Activated CD8-positive, alpha-beta memory T cell treated with anti-CD3 and anti-CD28 coated beads for 48 hours (primary cell): ENCODE data around the gene TEX51.

ENCODE experiments used
- DNase-seq, 3 experiments: peaks; one replicate each; pipeline ENCODE4 v3.0.0-alpha.2; 2020; ENCODE audit warnings: low read depth in 2 of 3, low spot score in 2 of 3

The TEX51 gene

DNA sequence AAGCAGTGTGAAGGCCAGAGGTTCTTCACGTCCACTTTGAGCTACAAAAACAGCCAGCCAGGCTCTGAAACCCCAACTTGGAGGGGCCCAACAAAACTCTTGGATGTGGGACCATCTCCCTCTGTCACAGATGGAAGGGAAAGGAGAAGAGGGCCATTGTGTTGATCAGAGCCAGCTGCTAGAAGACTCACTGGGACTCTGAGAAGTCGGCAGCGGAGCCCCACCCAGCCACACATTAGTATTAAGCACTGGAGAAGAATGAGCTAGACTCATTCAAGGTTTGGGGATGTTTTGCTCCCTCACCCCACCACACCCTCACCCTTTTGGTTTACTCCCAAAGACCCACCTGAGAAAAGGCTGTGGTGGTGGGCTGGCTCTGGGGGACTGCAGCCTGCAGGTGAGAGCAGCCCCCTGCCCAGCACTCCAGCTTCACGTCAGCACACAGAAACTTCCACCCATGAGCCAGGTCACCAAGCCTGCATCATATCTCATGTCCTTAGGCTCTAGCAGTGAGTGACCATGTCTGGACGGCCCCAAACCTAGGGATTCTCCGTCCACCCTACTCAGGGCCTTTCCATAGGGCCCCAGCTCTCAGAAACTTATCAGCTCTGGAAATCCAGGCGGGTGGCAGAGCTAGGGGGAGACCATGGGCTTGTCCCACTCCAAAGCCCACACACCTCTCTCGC lies 12.6 kb downstream of the TEX51 start:
- DNase-seq = no peak

DNA sequence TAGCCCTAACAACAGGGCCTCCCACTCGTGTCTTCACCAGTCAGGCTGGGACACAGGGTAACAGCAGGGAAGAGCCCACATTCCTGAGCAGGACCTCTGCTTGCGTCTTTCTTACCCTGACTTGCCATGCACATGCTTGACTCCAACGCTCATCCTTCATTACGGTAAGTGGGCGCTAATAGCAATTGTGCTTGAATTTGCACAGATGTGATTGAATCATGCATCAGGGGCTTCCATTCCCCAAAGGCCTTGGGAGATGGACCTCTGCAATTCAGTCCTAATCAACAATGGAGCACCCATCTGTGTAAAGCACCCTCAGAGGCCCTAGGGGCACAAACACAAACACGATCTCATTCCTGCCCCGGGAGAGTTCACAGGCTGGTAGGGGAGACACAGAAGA lies 13.5 kb downstream of the TEX51 start:
- no peak for DNase-seq

DNA sequence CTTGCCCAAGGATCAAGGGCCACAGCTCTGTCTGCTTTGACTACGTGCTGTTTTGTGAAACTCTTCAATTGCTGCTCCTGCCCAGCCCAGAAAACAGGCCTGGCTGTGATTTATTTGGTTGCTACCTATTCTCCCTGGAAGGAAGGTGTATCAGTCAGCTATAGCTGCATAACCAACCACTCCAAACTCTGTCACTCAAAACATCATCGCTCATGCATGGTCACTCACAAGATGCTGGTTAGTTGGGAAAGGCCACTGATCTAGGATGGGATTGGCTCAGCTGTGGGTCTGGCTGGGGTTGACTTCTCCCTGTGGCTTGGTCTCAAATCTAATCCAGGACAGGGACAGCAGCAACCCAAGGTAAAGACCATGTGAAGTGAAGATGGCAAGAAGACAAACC lies 14.6 kb downstream of the TEX51 start:
- no peak for DNase-seq

DNA sequence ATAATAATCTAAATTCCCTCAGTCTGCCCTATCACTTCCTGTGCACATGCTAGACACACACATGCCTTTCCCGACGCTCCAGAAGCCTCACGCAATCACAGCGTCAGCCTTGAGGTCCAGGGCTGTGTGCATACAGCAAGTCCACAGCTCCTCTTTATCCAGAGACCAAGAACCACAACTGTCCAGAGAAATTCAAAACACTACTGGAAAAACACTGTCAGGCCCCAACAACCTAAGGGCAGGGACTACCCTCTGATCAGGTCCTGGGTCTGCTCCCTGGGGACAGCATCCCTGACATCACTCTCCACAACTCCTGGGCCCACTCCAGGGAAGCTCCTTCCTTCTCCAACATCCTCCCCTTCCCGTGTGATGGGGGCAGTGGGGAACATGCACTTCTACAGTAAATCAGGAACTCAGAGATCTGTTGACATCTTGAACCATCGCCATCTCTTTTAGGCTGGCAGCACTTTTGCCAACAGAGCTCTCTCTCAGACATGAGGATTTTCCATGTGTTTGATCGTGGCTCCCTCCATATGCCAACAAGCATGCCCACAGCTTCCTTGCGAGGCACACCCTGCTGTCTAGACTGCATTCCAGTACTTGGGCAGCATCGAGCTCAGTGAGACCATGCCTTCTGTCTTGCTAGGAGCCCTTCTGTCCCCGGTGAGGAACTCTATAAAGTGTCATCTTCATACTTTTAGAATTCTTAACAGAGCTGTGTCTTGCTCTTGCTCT lies 15.4 kb downstream of the TEX51 start:
- DNase-seq = no peak

DNA sequence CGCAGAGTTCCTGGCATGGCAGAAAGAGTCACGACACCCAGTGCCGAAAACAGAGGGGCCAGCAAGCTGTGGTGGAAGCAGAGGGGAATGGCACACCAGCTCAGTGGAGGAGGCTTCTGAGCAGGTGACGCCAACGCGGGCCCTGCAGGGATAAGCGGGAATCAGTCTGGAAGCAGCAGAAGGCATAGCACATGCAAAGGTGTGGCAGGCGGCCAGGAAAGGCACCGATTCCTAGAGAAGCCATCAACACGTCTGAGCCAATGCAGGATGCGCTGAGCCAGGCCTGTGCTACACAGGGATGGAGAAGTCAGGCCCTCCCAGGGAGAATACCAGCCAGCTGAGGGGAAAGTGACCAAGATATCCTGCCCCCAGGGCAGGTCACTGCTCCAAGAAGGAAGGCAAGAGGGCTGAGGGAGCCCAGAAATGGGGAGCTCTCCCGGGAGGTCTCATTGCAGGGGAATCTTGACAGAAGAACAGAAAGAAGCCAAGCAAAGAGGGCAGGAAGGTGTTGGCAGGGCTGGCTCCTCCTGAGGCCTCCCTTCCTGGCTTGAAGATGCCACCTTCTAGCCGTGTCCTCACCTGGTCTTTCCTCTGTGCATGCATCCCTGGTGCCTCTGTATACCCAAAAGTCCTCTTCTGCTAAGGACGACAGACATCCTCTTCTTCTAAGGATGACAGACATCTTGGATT lies 16.3 kb downstream of the TEX51 start:
- DNase-seq = no peak

DNA sequence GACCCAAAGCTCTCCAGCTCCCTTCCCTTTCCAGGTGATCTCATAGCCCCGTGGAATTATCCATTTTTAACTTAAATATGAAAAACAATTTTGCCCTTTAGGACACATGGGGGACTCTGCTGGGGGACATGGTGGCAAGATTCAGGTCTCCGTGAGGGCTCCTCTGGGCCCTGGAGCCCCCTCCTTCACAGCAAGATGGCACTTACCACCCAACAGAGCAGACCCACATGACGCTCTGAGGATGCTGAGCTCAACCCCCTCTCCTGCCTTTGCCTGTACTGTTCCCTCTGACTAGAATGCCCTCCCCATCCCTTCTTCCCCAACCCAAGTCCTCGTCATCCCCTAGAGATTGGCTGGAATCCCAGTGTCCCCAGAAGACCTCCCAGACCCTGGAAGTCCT lies 17.2 kb downstream of the TEX51 start:
- no peak for DNase-seq

DNA sequence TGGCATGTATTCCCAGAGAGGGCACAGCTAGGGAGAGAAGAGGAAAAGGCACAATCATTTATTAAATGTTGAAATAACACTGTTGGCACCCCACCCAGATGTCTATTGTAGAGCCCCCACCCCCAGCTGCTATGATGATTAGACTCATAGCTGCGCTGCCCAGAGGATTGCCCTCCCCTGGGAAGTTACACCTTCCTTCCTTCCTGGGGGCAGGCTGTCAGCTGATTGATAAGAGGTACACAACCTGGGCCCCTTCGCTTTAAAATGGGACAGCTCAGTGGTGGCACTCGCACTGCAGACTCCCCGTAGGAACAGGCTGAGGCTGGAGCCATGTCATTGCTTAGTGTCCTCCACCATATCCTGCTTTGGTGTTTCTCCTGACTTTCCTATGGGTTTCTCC lies 18.1 kb downstream of the TEX51 start:
- no peak for DNase-seq

DNA sequence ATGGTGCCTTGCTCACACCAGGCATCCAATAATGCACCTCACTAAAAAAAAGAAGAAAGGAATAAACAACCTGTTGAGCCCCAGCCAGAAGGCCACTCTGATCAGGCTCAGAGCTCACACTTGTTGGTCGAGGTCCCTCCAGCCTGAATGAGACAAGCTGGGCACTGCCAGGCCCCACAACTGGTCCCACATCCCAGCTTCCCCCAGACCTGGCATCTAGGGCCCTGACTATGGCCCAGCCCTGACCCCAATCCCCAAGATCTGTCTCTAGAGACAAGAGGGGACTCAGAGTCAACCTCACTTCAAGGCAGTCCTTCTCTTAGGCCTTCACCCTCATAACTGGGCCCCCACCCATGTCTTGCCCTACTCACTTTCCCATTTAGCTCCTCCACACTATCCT lies 22.4 kb downstream of the TEX51 start:
- DNase-seq = no peak

DNA sequence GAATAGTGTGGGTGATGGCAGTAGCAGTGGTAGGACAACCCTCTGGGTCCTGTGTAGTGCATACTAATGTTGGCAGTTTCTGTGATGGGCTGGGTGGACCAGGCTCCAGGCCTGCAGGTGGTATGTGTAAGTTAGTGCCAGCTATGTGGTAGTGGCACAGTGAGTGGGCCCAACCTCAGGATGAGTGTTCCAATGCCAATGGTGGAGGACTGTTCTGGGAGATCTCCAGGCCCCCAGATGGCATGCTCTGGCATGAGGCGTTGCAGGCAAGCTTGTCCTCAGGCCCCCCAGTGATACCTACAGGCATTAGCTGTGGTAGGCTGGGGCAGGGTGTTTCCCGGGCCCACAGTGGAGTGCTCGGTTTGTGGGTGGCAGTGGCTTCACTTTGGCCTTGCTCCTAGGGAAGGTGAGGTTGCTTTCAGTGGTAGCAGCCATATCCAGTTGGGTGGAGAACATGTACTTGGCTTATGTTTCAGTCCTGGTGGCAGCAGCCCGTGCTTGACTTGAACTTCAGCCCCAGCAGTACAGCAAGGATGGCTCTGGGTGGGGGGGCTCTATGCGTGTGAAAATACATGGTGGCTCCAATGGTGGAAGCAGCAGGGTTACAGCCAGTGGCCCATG lies 32.4 kb downstream of the TEX51 start:
- no peak for DNase-seq

DNA sequence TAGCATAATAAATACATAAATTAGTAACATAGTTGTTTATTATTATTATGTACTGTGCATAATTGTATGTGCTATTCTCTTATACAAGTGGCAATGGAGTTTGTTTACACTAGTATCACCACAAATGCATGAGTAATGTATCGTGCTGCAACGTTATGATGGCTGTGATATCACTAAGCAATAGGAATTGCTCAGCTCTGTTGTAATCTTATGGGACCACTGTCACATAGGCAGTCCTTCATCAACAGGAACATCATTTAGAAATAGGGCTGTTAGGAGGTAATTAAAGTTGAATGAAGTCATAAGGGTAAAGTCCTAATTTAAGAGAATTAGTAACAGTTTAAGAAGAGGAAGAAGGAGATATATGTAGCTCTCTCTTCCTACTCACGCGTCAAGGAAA lies 33.8 kb downstream of the TEX51 start:
- no peak for DNase-seq

DNA sequence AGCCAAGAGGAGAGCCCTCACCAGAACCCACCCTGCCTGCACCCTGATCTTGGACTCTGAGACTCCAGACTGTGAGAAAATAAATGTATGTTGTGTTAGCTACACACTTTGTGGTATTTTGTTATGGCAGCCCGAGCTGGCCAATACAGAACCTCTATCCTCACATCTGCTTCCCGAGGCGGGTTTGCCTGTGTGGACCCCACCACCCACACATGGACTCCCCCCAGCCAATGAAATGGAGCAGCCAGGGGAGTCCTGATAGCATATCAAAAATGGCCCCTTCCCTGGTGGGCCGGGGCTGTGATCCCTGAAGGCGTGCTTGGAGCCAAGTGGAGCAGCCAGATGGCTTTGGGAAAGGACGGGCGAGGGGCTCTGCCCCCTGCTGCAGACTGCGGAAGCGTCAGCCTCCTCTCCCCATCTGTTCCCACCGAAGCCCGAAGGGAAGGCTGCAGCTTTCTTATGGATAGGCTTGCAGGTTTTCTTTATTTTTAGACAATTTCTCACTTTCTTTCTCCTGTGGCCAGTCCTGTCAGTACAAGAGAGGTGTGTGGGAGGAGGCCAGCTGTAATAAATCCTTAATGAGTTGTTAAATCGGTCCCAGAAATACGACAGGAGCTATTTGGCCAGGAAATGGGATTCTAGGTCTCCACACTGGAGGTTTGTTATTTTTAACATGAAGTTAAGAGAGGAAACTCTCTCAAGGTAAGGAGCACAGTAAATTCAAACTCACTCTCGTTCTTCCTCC lies 34.4 kb downstream of the TEX51 start:
- no peak for DNase-seq

DNA sequence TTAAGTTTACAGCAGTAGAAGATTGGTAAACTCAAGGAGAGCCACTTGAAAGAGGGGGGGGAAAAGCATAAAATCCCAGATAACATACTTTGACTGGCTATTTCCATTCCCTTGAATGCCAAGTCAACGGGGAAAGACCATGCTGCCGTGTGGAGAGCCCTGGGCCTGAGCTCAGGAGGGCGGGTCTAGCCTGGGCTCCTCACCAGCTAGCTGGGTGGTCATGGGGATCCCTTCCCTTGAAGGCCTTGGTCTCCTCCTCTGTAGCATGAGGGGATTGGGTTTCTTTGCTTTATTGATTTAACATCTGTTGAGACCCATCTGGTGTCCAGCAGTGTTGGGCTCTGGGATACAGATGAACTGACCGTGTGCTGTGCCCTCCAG lies 35.0 kb downstream of the TEX51 start:
- no peak for DNase-seq

DNA sequence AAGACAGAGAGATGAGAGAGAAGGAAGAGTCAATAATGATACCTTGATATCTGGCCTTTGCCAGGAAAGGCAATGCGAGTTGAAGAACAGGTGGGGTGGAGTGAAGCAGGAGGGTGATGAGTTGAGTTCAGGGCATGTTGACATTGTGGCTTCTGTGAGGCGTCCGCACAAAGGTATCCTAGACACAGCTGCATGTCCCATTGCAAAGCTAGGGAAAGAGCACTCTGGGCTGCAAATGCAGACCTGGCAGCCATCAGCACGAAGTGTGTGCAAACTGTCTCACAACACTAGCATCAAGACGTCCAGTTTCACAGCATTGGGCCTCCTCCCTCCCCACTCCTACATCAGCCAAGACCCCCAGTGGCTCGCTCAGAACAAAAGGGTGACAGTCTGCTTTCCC lies 36.1 kb downstream of the TEX51 start:
- DNase-seq = no peak

DNA sequence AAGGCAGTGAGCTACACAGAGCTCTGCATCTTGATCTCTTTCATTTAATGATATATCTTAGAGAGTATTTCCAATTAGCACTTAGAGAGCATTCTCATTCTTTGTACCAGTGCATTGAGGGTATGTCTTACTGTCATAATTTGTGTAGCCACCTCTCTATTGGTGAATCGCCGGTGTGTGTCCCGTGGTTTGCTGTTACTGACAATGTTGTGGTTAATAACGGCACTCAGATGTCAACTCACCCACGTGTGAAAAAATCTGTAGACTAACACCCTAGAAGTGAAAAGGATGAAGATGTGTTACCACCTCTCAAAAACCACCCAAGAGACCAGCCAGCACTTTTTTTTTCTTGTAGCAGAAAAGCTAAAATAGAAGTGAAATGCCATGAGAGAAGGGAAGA lies 37.1 kb downstream of the TEX51 start:
- DNase-seq = no peak

DNA sequence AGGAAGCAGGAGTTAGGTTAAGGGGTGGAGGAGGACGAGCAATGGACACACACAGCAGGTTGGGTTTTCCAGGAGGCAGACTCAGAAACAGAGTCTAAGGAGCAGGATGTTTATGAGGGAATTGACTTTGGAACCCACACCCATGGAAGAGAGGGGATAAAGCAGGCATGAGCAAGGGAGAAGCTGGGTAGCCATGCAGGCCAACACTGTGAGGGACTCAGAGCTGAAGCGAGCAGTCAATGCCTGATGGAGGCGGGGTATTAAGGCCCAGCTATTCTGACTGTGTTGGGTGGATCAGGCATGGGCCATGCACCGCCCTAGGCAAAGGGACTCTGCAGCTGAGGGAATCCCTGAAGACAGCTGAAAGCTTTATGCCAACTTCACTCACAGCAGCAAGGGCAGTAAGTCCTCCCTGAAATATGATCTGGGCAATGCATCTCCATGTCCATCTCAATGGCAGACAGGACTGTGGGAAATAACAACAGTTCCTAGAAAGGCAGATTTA lies 37.6 kb downstream of the TEX51 start:
- no peak for DNase-seq

DNA sequence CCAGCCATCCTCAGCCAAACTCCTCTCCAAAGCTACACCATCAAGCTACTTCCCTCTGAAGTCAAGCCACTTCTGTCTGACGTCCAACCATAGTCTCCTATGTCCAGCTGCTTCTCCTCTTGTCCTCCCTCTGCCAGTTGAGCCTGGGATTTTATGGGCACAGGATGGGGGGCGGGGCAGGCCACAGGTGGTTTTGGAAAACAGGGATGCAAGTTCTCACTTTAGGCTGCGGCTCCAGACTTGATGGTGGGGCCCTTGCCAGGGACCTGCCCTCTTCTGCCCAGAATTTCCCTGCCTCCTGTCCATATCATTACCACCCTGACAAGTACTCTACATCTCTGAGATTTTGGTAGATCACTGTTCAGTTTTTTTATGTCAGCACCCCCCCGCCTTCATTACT lies 41.6 kb downstream of the TEX51 start:
- DNase-seq = no peak

DNA sequence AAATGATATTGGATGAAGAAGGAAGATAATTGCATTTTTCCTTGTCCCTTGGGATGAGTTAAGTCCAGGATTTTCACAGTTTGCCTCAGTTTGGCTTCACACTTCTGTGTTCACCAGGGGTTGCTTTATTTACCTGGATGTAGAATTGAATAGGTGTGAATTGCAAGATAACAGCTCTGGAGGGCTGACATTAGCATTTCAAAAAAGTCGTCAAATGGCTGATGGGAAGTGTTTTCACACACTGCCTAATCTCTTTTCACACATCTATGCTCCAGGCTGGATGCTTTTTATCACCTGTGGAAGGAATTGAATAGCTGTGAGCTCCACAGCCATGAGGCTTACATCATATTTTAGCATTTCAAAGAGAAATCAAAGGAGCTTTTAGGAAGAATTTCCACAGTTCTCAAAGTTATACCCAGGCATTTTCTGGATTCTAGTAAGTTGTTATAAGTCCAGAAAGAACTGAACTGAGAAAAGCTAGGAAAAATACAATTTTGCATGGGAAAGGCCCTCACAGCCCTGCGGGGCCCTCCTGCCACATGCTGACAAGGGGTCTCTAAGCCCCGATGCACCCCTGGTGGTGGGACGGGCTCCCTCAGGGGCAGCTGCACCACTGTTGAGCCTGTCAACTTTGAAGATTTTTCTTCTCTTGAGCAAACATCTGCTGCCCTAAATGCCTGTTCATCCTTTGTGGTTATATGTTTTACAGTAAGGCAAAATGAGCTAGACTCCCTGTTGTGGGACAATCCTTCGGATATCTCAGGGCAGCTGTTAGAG lies 43.9 kb downstream of the TEX51 start:
- no peak for DNase-seq

DNA sequence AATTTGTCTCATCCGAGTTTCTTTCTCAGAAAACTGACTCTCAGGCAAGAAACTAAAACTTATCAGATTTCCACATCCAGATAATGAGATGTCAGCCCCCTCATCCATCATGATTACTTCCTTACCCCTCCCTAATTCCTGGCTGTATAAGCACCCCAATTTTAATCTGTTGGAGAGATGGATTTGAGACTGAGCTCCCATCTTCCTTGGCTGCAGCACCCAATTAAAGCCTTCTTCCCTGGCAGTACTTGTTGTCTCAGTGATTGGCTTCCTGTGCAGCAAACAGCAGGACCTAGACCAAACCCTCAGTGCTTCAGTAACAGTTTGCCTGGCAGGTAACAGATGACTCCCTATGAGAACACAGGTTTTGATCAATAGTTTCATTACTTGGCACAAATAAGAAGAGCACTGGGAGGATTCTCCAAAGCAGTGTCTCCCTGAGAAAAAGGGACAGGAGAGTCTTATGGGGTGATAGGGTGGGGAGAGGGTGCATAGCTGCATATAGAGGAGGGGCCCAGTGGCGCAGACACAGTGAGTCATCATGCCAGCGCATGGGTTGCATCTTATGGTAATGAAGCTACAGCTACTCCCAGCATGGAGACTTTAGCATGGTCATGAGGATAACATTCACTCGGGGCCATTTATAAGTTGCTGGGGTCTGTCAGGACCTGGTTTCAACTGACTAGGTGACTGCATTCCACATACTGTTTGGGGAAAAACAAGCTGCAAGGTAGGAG lies 45.1 kb downstream of the TEX51 start:
- DNase-seq = no peak

DNA sequence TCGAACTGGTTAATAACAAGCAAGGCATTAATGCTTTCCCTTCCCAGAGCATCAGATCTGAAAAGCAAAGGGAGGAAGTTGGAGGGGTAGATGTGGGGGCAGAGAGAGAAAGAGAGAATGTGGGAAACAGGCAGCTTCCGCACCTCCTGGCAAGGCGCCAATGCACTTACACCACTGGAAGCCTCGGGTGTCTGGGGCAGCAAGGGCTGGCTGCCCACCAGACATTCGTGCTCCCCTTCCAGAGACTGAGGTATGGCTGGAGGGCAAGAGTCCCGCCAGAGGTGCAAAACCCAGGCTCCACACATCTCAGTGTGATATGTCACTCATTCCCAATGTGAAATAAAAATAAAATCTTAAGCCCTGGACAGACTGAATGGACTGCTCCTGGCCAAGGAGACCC lies 46.4 kb downstream of the TEX51 start:
- no peak for DNase-seq
